Upper lobe of left lung (tissue), 6 donors: ENCODE measurements around the gene TMEM171. TPM values are rescaled to one million over a fixed set of nuclear protein-coding genes. Genes with fewer than 3 reads are reported as not detected.

Experiments
- ATAC-seq, 2 donors: fragments of 200-7000 bp; cut with Tn5 transposase; one replicate each; pipeline ENCODE4 v1.9.1; 2022; ENCODE audit warnings: mild to moderate bottlenecking in 2 of 2, moderate library complexity in 2 of 2; ENCODE audit not compliant: low FRiP score in 2 of 2
- DNase-seq, 2 donors: peaks; one replicate each; pipeline ENCODE4 v3.0.0-alpha.2; 2019 to 2020
- H3K27ac ChIP-seq, 4 donors: fragments of 200-600 bp; sonication (generic); one replicate each; pipeline ENCODE4 v1.5.1; 2016 to 2019
- H3K27me3 ChIP-seq, 4 donors: fragments of 200-600 bp; sonication (generic); one replicate each; pipeline ENCODE4 v1.5.1; 2017 to 2019
- H3K36me3 ChIP-seq, 4 donors: fragments of 200-600 bp; sonication (generic); one replicate each; pipeline ENCODE4 v1.5.1; 2016 to 2019
- H3K4me1 ChIP-seq, 4 donors: fragments of 200-600 bp; sonication (generic); one replicate each; pipeline ENCODE4 v1.5.1; 2018 to 2019
- H3K4me3 ChIP-seq, 4 donors: fragments of 200-600 bp; sonication (generic); one replicate each; pipeline ENCODE4 v1.5.1; 2017 to 2019; ENCODE audit warnings: mild to moderate bottlenecking in 2 of 4, moderate library complexity in 1 of 4
- H3K9me3 ChIP-seq, 4 donors: fragments of 200-600 bp; sonication (generic); one replicate each; pipeline ENCODE4 v1.5.1; 2018 to 2019
- EP300 ChIP-seq, 4 donors: sonication (generic); formaldehyde crosslinking; IDR thresholded peaks; one replicate each; pipeline ENCODE4 v1.5.1; 2017; ENCODE audit warnings: antibody characterized with exemption in 4 of 4, control low read depth in 2 of 4
- POLR2A ChIP-seq, 4 donors: fragments of 450-650 bp; IDR thresholded peaks; one replicate each; pipeline ENCODE4 v1.5.1; 2016 to 2017; ENCODE audit warnings: antibody characterized with exemption in 4 of 4, mild to moderate bottlenecking in 2 of 4
- POLR2AphosphoS5 ChIP-seq, 2 donors: sonication (generic); formaldehyde crosslinking; IDR thresholded peaks; one replicate each; pipeline ENCODE4 v1.5.1; 2017; ENCODE audit warnings: antibody characterized with exemption in 2 of 2
- WGBS, 2 donors: methylation state at CpG; one replicate each; pipeline ENCODE4 v1.1.5; 2017 to 2018; 5-methylcytosine and 5-hydroxymethylcytosine counted together
- total RNA-seq, 6 donors: library from RNA; depleted of rRNA in 4 of 6; stranded (reverse); fragments of >200 nt in 4 of 6; gene quantifications; one replicate each; pipeline versions ENCODE4 v1.1.0 to v1.2.1, GENCODE V29; 2016 to 2021
- TF ChIP-seq, protein P1 (sequence below), 6 experiments: fragments of 450-650 bp in 4 of 6; fragments of 200-600 bp in 2 of 6; sonication (generic) in 2 of 6; IDR thresholded peaks; one replicate each; pipeline ENCODE4 v1.5.1; 2016 to 2019; ENCODE audit warnings: antibody characterized with exemption in 6 of 6
- donor health status: DM: no; HTN: no; CAD: no; lungs with moderate emphysema.
- donor health status: DM: no; HTN: yes; CAD: no; lungs with severe emphysema.

TMEM171 gene
- total RNA-seq, 6 donors from 2014 or later: 0.34 to 0.57 TPM; not detected in 4

DNA sequence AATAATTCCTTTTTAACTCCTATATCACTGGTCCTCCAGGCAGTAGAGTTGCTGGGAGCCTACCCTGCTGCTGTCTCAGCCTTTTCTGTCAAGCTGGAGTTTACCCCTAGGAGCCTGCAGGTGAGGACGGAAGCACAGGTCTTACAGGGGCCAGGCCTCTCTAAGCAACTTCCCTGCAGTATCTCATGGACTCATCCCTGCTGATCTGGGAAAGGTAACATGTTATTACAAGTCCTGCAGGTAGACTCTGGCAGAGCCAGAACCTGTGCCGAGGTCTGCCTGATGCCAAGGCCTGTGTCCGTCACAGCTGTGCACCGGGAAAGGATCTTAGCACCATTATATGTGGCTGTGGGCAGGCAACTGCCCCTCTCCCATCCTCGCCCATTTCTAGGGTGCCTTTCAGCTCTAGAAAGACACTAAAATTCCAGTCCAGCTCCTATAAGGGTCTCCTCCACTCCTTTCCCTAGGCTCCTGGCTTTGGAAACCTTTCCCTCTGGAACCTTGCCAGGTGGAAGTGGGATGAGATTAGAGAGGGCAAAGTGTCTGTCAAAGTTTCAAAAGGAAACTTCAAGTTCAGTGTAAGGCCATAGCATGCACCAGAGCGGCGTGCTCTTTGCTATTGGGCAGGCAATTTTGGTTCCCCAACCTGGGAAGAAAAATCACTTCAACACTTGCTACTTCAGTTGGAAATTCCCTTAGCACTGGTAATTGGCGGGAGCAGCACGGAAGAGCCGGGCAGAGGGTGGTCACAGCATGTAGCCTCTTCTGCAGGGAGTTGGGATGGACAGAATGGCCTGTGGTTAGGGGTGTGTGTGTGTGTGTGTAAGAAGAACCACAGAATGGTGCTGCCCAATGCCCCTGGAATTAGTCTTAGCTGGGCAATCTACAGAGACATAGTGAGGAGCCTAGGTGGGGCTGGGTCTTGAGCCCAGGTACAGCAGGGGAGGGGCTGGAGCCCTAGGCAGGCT is 17.5 kb downstream of the TMEM171 start:
- 88 to 94% methylated on average over 10 of the region's 10 CpGs for WGBS, 2 donors
- Histone ChIP-seq H3K27ac (no peak overlapping the region), H3K4me3 (no peak overlapping the region), H3K9me3 (no peaks in the 10 kb centered on the region), H3K36me3 (no peaks in the 10 kb centered on the region), H3K27me3 (peaks cover 0 to 2% (median 0%) of the 10 kb centered on the region in 4 donors), H3K4me1 (no peaks in the 10 kb centered on the region)
- no peak for DNase-seq
- ATAC-seq: no peak
- TF ChIP-seq POLR2A (IDR thresholded peaks at IDR 0.05) (no peak), POLR2AphosphoS5 (IDR thresholded peaks at IDR 0.05) (no peak), EP300 (IDR thresholded peaks at IDR 0.05) (no peak)
- TF ChIP-seq, protein P1, sequence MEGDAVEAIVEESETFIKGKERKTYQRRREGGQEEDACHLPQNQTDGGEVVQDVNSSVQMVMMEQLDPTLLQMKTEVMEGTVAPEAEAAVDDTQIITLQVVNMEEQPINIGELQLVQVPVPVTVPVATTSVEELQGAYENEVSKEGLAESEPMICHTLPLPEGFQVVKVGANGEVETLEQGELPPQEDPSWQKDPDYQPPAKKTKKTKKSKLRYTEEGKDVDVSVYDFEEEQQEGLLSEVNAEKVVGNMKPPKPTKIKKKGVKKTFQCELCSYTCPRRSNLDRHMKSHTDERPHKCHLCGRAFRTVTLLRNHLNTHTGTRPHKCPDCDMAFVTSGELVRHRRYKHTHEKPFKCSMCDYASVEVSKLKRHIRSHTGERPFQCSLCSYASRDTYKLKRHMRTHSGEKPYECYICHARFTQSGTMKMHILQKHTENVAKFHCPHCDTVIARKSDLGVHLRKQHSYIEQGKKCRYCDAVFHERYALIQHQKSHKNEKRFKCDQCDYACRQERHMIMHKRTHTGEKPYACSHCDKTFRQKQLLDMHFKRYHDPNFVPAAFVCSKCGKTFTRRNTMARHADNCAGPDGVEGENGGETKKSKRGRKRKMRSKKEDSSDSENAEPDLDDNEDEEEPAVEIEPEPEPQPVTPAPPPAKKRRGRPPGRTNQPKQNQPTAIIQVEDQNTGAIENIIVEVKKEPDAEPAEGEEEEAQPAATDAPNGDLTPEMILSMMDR (IDR thresholded peaks at IDR 0.05): no peak

DNA sequence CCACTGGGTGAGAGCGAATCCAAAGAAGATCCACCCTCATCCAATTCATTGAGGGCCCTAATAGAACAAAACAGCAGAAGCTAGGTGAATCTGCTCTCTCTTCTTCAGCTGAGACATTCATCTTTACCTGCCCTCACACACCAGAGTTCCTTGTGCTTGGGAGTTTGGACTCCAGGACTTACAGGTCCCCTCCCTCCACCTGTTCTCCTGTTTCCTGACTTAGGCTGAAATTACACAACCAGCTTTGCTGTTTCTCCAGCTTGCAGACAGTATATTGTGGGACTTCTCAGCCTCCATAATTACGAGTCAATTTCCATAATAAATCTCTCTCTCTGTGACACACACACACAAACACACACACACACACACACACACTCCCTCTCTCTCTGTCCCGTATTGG is 19.1 kb downstream of the TMEM171 start:
- WGBS, 2 donors: 69 to 70% methylated on average over 3 of the region's 3 CpGs
- DNase-seq (no peak), ATAC-seq (no peak)
- Histone ChIP-seq H3K4me1 (no peaks in the 10 kb centered on the region), H3K4me3 (no peak overlapping the region), H3K27ac (no peak overlapping the region), H3K36me3 (no peaks in the 10 kb centered on the region), H3K9me3 (no peaks in the 10 kb centered on the region), H3K27me3 (peaks cover 0 to 2% (median 0%) of the 10 kb centered on the region in 4 donors)
- no peak for TF ChIP-seq EP300 (IDR thresholded peaks at IDR 0.05)
- TF ChIP-seq POLR2AphosphoS5 (IDR thresholded peaks at IDR 0.05): no peak
- TF ChIP-seq, protein P1 (IDR thresholded peaks at IDR 0.05): no peak
- no peak for TF ChIP-seq POLR2A (IDR thresholded peaks at IDR 0.05)

DNA sequence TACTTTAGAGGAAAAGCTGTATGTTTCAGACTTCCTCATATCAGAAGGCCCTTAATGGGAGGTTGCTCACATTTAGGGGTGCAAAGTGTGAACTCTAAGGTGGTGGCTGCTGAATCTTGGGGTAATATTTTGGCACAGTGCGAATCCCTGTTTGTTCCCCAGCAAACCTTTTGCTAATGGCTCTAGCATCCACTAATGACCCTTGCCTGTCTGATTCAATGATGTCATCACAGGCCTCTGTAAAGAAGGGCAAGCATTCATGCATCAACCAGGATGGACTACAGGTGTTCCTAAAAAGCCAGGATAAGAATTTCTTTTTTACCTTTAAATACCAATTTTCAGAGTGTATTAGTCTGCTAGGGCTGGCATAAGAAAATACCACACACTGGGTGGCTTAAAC is 20.4 kb downstream of the TMEM171 start:
- no peaks in the 10 kb centered on the region for H3K9me3 ChIP-seq
- H3K4me1 ChIP-seq: no peaks in the 10 kb centered on the region
- ATAC-seq: no peak
- no peak for TF ChIP-seq EP300 (IDR thresholded peaks at IDR 0.05)
- no peak for TF ChIP-seq POLR2AphosphoS5 (IDR thresholded peaks at IDR 0.05)
- TF ChIP-seq POLR2A (IDR thresholded peaks at IDR 0.05): no peak
- TF ChIP-seq, protein P1 (IDR thresholded peaks at IDR 0.05): no peak
- no peak overlapping the region for H3K4me3 ChIP-seq
- no peak overlapping the region for H3K27ac ChIP-seq
- no peak for DNase-seq
- H3K36me3 ChIP-seq: no peaks in the 10 kb centered on the region
- H3K27me3 ChIP-seq: peaks cover 0 to under 1% (median 0%) of the 10 kb centered on the region in 4 donors
- 93 to 100% methylated on average over 1 of the region's 1 CpG for WGBS, 2 donors

DNA sequence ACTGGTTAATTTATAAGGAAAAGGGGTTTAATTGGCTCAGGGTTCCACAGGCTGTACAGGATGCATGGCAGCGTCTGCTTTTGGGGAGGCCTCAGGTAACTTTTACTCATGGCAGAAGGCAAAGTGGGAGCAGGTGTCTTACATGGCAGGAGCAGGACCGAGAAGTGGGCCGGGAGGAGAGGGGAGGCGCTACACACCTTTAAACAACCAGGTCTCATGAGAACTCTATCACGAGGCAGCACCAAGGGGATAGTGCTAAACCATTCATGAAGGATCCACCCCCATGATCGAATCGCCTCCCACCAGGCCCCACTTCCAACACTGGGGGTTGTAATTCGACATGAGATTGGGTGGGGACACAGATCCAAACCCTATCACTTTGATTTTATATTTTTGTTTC is 21.7 kb downstream of the TMEM171 start:
- Histone ChIP-seq H3K4me1 (no peaks in the 10 kb centered on the region), H3K36me3 (no peaks in the 10 kb centered on the region), H3K27ac (no peak overlapping the region), H3K27me3 (no peaks in the 10 kb centered on the region), H3K4me3 (no peak overlapping the region), H3K9me3 (no peaks in the 10 kb centered on the region)
- WGBS, 2 donors: 84 to 85% methylated on average over 8 of the region's 8 CpGs
- ATAC-seq (no peak), DNase-seq (no peak)
- TF ChIP-seq POLR2A (IDR thresholded peaks at IDR 0.05): no peak
- TF ChIP-seq POLR2AphosphoS5 (IDR thresholded peaks at IDR 0.05): no peak
- TF ChIP-seq, protein P1 (IDR thresholded peaks at IDR 0.05): no peak
- no peak for TF ChIP-seq EP300 (IDR thresholded peaks at IDR 0.05)
